ENCODE results near the gene ROBO1. TPM values are rescaled to one million over a fixed set of nuclear protein-coding genes. Genes with fewer than 3 reads are reported as not detected.

ROBO1 gene
- total RNA-seq, 1 experiment from 2014 or later = 67.6 TPM

- Histone ChIP-seq H3K4me3 (ENCODE audit: low read depth, low read length, poor library complexity, severe bottlenecking) (no peak overlapping the region), H3K36me3 (ENCODE audit: insufficient read depth, low read length, poor library complexity, severe bottlenecking) (no peaks in the 10 kb centered on the region), H3K9me3 (ENCODE audit: low read depth, low read length, poor library complexity, severe bottlenecking) (no peaks in the 10 kb centered on the region), H3K4me1 (ENCODE audit: insufficient read depth, low read length, poor library complexity, severe bottlenecking) (peaks cover 40% of the 10 kb centered on the region), H3K27me3 (replicated peaks; ENCODE audit: insufficient read depth, low read depth, low read length, poor library complexity) (no peaks in the 10 kb centered on the region), H3K27ac (ENCODE audit: low read depth, low read length, poor library complexity, severe bottlenecking) (no peak overlapping the region)
- BruUV-seq (replicated peaks) = no TSS peak
- intact Hi-C loops (cut with micrococcal nuclease; ENCODE audit: unreplicated experiment) = no loop called here
- ChIA-PET CTCF (no interaction called here), POLR2A (ENCODE audit: low non-redundant PET) (no interaction called here)
- TF ChIP-seq EZH2 (IDR thresholded peaks at IDR 0.05; ENCODE audit: borderline replicate concordance, low read depth, low read length, poor library complexity, severe bottlenecking) = no peak
- TF ChIP-seq, protein P1, sequence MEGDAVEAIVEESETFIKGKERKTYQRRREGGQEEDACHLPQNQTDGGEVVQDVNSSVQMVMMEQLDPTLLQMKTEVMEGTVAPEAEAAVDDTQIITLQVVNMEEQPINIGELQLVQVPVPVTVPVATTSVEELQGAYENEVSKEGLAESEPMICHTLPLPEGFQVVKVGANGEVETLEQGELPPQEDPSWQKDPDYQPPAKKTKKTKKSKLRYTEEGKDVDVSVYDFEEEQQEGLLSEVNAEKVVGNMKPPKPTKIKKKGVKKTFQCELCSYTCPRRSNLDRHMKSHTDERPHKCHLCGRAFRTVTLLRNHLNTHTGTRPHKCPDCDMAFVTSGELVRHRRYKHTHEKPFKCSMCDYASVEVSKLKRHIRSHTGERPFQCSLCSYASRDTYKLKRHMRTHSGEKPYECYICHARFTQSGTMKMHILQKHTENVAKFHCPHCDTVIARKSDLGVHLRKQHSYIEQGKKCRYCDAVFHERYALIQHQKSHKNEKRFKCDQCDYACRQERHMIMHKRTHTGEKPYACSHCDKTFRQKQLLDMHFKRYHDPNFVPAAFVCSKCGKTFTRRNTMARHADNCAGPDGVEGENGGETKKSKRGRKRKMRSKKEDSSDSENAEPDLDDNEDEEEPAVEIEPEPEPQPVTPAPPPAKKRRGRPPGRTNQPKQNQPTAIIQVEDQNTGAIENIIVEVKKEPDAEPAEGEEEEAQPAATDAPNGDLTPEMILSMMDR (conservative IDR thresholded peaks at IDR 0.05; ENCODE audit: low read depth, low read length) = no peak
- peak; percentile 41 for DNase-seq (ENCODE audit: low spot score)
Observed at GRCh38 chr3:78665776-78666469, 1101.9 kb downstream of the ROBO1 start.

GRCh38 chr3:78665101-78665500 is 1102.7 kb downstream of the ROBO1 start:
- Histone ChIP-seq H3K9me3 (ENCODE audit: low read depth, low read length, poor library complexity, severe bottlenecking) (no peaks in the 10 kb centered on the region), H3K4me3 (ENCODE audit: low read depth, low read length, poor library complexity, severe bottlenecking) (no peak overlapping the region), H3K27ac (ENCODE audit: low read depth, low read length, poor library complexity, severe bottlenecking) (no peak overlapping the region), H3K36me3 (ENCODE audit: insufficient read depth, low read length, poor library complexity, severe bottlenecking) (peaks cover 6% of the 10 kb centered on the region), H3K4me1 (ENCODE audit: insufficient read depth, low read length, poor library complexity, severe bottlenecking) (peaks cover 38% of the 10 kb centered on the region), H3K27me3 (replicated peaks; ENCODE audit: insufficient read depth, low read depth, low read length, poor library complexity) (no peaks in the 10 kb centered on the region)
- ChIA-PET POLR2A (ENCODE audit: low non-redundant PET) (no interaction called here), CTCF (no interaction called here)
- intact Hi-C loops (cut with micrococcal nuclease; ENCODE audit: unreplicated experiment) = no loop called here
- no TSS peak for BruUV-seq (replicated peaks)
- no peak for TF ChIP-seq EZH2 (IDR thresholded peaks at IDR 0.05; ENCODE audit: borderline replicate concordance, low read depth, low read length, poor library complexity, severe bottlenecking)
- DNase-seq (ENCODE audit: low spot score) = no peak

GRCh38 chr3:78660957-78661356 is 1106.8 kb downstream of the ROBO1 start:
- no peak overlapping the region for H3K27ac ChIP-seq (ENCODE audit: low read depth, low read length, poor library complexity, severe bottlenecking)
- BruUV-seq (replicated peaks) = no TSS peak
- peaks cover 31% of the 10 kb centered on the region for H3K4me1 ChIP-seq (ENCODE audit: insufficient read depth, low read length, poor library complexity, severe bottlenecking)
- H3K4me3 ChIP-seq (ENCODE audit: low read depth, low read length, poor library complexity, severe bottlenecking) = no peak overlapping the region
- no peak for TF ChIP-seq EZH2 (IDR thresholded peaks at IDR 0.05; ENCODE audit: borderline replicate concordance, low read depth, low read length, poor library complexity, severe bottlenecking)
- TF ChIP-seq, protein P1 (conservative IDR thresholded peaks at IDR 0.05; ENCODE audit: low read depth, low read length) = no peak
- no peaks in the 10 kb centered on the region for H3K27me3 ChIP-seq (replicated peaks; ENCODE audit: insufficient read depth, low read depth, low read length, poor library complexity)
- intact Hi-C loops (cut with micrococcal nuclease; ENCODE audit: unreplicated experiment) = loop anchor here (5.0 kb wide), 2 partner anchors 356 to 856 kb away; no protein-coding TSS in a partner anchor
- H3K36me3 ChIP-seq (ENCODE audit: insufficient read depth, low read length, poor library complexity, severe bottlenecking) = peaks cover 10% of the 10 kb centered on the region
- ChIA-PET POLR2A (ENCODE audit: low non-redundant PET) (no interaction called here), CTCF (no interaction called here)
- peak; percentile 42 for DNase-seq (ENCODE audit: low spot score)
- no peaks in the 10 kb centered on the region for H3K9me3 ChIP-seq (ENCODE audit: low read depth, low read length, poor library complexity, severe bottlenecking)

Measured in A673 (cell line).